ENCODE results near the gene ALKBH3. TPM values are rescaled to one million over a fixed set of nuclear protein-coding genes. Genes with fewer than 3 reads are reported as not detected.
A peak's percentile ranks its signal among the peaks of the same experiment; 100 is the strongest.

The ALKBH3 gene
- total RNA-seq, 1 donor, result 47.8 TPM

DNA sequence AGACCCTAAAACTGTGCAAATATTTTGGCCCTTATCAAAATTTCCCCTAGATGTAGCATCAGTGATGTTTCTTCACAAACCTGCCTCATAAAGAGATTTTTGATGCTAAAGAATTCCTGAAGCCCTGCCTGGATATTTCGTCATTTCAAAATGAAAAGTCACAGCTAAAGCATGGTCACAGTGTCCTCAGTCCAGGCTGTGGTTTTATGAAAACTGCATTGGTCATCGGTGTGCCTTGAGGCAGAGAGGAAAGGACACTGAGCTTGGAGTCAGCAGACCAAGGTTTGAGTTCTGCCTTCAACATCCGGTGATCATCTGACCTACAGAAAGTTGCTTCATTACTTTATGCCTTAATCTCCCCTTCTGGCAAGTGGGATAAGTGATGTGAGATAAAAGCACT, 34.8 kb upstream of the ALKBH3 start:
- Histone ChIP-seq H3K9me3 (ENCODE audit: low read depth, low read length) (no peaks in the 10 kb centered on the region), H3K36me3 (ENCODE audit: insufficient read depth, low read length) (no peaks in the 10 kb centered on the region), H3K79me2 (ENCODE audit: insufficient read depth, low read length) (no peaks in the 10 kb centered on the region), H2AFZ (ENCODE audit: low read length) (no peak overlapping the region), H3K4me2 (ENCODE audit: insufficient read depth, low read length) (no peak overlapping the region), H3K27me3 (ENCODE audit: insufficient read depth, low read length) (no peaks in the 10 kb centered on the region), H3K4me1 (ENCODE audit: insufficient read depth, low read length) (no peaks in the 10 kb centered on the region), H3K27ac (ENCODE audit: low read depth, low read length) (no peak overlapping the region), H4K20me1 (ENCODE audit: insufficient read depth, low read length) (peaks cover 2% of the 10 kb centered on the region), H3K4me3 (ENCODE audit: insufficient read depth, low read length) (no peak overlapping the region)
- DNase-seq (ENCODE audit: insufficient read length, low spot score, missing footprints), result no peak
- no peak for TF ChIP-seq CTCF (IDR thresholded peaks at IDR 0.05; ENCODE audit: extremely low read depth, low read depth, low read length)

DNA sequence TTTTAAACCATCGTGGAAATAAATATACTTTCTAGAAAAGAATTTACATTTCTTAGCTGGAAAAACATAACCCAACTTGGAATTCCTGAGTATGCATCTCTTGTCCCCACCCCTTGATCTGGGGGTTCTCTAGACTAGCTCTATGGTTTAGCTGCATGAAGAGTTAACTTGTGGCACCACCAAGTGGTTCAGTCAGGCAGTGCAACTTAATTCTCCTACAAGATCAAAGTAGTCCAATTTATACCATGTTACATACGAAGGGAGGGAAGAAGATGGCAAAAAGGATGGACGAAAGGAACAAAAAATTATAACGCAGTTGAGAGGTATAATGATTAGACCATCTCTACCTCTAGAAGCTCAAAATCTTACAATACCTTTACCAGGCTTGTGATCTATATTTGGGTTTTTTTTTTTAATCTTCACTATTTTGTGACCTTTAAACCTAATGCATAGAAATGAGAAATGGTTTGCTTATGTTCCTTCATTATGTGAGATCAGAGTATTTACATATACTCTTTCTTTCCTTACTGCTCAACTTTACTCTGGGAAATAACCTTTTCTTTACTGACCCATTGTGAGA, 28.5 kb upstream of the ALKBH3 start:
- Histone ChIP-seq H4K20me1 (ENCODE audit: insufficient read depth, low read length) (peaks cover 4% of the 10 kb centered on the region), H3K9me3 (ENCODE audit: low read depth, low read length) (no peaks in the 10 kb centered on the region), H3K36me3 (ENCODE audit: insufficient read depth, low read length) (peaks cover 18% of the 10 kb centered on the region), H2AFZ (ENCODE audit: low read length) (no peak overlapping the region), H3K4me1 (ENCODE audit: insufficient read depth, low read length) (no peaks in the 10 kb centered on the region), H3K27ac (ENCODE audit: low read depth, low read length) (no peak overlapping the region), H3K27me3 (ENCODE audit: insufficient read depth, low read length) (no peaks in the 10 kb centered on the region), H3K4me2 (ENCODE audit: insufficient read depth, low read length) (no peak overlapping the region), H3K4me3 (ENCODE audit: insufficient read depth, low read length) (no peak overlapping the region), H3K79me2 (ENCODE audit: insufficient read depth, low read length) (no peaks in the 10 kb centered on the region)
- DNase-seq (ENCODE audit: insufficient read length, low spot score, missing footprints), result peak; percentile 78
- TF ChIP-seq CTCF (IDR thresholded peaks at IDR 0.05; ENCODE audit: extremely low read depth, low read depth, low read length), result peak; percentile 91

DNA sequence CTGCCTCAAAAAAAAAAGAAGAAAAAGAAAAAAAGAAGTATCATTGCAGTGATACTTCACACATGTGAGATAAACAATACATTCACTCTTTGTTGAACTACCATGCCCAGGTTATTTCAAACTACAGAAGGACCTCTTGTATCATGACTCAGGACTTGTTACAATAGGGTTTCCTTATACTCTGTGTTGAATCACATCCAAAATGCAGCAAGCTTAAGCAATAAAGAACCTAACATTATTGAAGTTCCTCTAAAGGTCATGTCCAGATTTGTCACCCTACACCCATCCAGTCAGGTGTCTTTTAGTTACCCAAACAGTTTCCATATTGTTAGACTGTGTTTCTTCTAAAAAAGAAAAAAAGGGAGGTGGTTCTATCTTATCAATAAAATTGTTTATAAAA, 26.9 kb upstream of the ALKBH3 start:
- H3K4me2 ChIP-seq (ENCODE audit: insufficient read depth, low read length), result no peak overlapping the region
- H3K9me3 ChIP-seq (ENCODE audit: low read depth, low read length), result no peaks in the 10 kb centered on the region
- H3K4me1 ChIP-seq (ENCODE audit: insufficient read depth, low read length), result no peaks in the 10 kb centered on the region
- peaks cover 4% of the 10 kb centered on the region for H4K20me1 ChIP-seq (ENCODE audit: insufficient read depth, low read length)
- DNase-seq (ENCODE audit: insufficient read length, low spot score, missing footprints), result no peak
- no peak overlapping the region for H3K4me3 ChIP-seq (ENCODE audit: insufficient read depth, low read length)
- peaks cover 18% of the 10 kb centered on the region for H3K36me3 ChIP-seq (ENCODE audit: insufficient read depth, low read length)
- H3K27ac ChIP-seq (ENCODE audit: low read depth, low read length), result no peak overlapping the region
- no peak overlapping the region for H2AFZ ChIP-seq (ENCODE audit: low read length)
- no peaks in the 10 kb centered on the region for H3K79me2 ChIP-seq (ENCODE audit: insufficient read depth, low read length)
- no peak for TF ChIP-seq CTCF (IDR thresholded peaks at IDR 0.05; ENCODE audit: extremely low read depth, low read depth, low read length)
- H3K27me3 ChIP-seq (ENCODE audit: insufficient read depth, low read length), result no peaks in the 10 kb centered on the region

DNA sequence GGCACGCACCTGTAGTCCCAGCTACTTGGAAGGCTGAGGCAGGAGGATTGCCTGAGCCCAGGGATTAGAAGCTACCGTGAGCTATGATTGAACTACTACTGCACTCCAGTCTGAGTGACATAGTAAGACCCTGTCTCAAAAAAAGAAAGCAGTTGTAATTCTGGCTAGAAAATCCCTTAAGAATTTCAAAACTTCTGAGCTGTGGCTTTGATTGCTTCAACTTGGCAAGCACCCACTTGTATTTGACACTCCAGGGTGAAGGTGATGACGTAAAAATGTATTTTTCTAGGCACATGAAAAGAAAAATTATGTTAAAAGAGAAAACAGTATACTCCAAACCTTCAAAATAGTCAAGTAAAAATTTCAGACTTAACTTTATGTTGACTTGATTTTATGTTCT, 23.6 kb upstream of the ALKBH3 start:
- Histone ChIP-seq H2AFZ (ENCODE audit: low read length) (no peak overlapping the region), H3K9me3 (ENCODE audit: low read depth, low read length) (no peaks in the 10 kb centered on the region), H4K20me1 (ENCODE audit: insufficient read depth, low read length) (no peaks in the 10 kb centered on the region), H3K27ac (ENCODE audit: low read depth, low read length) (no peak overlapping the region), H3K4me2 (ENCODE audit: insufficient read depth, low read length) (no peak overlapping the region), H3K36me3 (ENCODE audit: insufficient read depth, low read length) (peaks cover 18% of the 10 kb centered on the region), H3K4me3 (ENCODE audit: insufficient read depth, low read length) (no peak overlapping the region), H3K79me2 (ENCODE audit: insufficient read depth, low read length) (no peaks in the 10 kb centered on the region), H3K27me3 (ENCODE audit: insufficient read depth, low read length) (no peaks in the 10 kb centered on the region), H3K4me1 (ENCODE audit: insufficient read depth, low read length) (no peaks in the 10 kb centered on the region)
- DNase-seq (ENCODE audit: insufficient read length, low spot score, missing footprints), result no peak
- TF ChIP-seq CTCF (IDR thresholded peaks at IDR 0.05; ENCODE audit: extremely low read depth, low read depth, low read length), result no peak

Data from osteoblast (primary cell).